HepG2 (cell line): ENCODE measurements around the gene ATP6V0D1. TPM values are rescaled to one million over a fixed set of nuclear protein-coding genes. Genes with fewer than 3 reads are reported as not detected.

ENCODE experiments used
- ATF5 ChIP-seq: sonication (generic); formaldehyde crosslinking; IDR thresholded peaks from 2 replicates; pipeline ENCODE4 v1.4.0; 2020; ENCODE audit warnings: mild to moderate bottlenecking, low read depth, missing genetic modification reagents
- BCL6 ChIP-seq: IDR thresholded peaks from 2 replicates; pipeline ENCODE4 v1.6.1; 2016; ENCODE audit warnings: missing genetic modification reagents, missing compliant biosample characterization
- GABPB1 ChIP-seq: IDR thresholded peaks from 2 replicates; pipeline ENCODE4 v1.6.1; 2016; ENCODE audit warnings: mild to moderate bottlenecking, missing genetic modification reagents, moderate library complexity, missing compliant biosample characterization
- HIVEP1 ChIP-seq: sonication (generic); formaldehyde crosslinking; IDR thresholded peaks from 2 replicates; pipeline ENCODE4 v1.4.0; 2020; ENCODE audit warnings: mild to moderate bottlenecking, missing genetic modification reagents
- HNRNPLL ChIP-seq: fragments of 200-400 bp; formaldehyde crosslinking; IDR thresholded peaks from 2 replicates; pipeline ENCODE4 v1.6.1; 2017; ENCODE audit warnings: mild to moderate bottlenecking, low read depth, low read length; ENCODE audit not compliant: poor library complexity, severe bottlenecking
- HOXA3 ChIP-seq: sonication (generic); formaldehyde crosslinking; IDR thresholded peaks from 2 replicates; pipeline ENCODE4 v1.5.0; 2020; ENCODE audit warnings: missing genetic modification reagents
- IKZF4 ChIP-seq: sonication (generic); formaldehyde crosslinking; IDR thresholded peaks from 2 replicates; pipeline ENCODE4 v1.5.1; 2020; ENCODE audit warnings: borderline replicate concordance, mild to moderate bottlenecking, low read depth, missing genetic modification reagents; ENCODE audit errors: not compliant biosample characterization
- KLF11 ChIP-seq: IDR thresholded peaks from 2 replicates; pipeline ENCODE4 v1.6.1; 2016; ENCODE audit warnings: missing compliant biosample characterization
- KLF12 ChIP-seq: sonication (generic); formaldehyde crosslinking; IDR thresholded peaks from 2 replicates; pipeline ENCODE4 v1.4.0; 2020; ENCODE audit warnings: missing genetic modification reagents, borderline replicate concordance
- POLR2A ChIP-seq, 2 experiments: IDR thresholded peaks; 2 replicates each; pipeline ENCODE4 v1.6.1; 2011; ENCODE audit warnings: low read depth in 2 of 2, low read length in 2 of 2, mild to moderate bottlenecking in 1 of 2, moderate library complexity in 1 of 2; ENCODE audit not compliant: insufficient read depth in 1 of 2
- RBM22 ChIP-seq: fragments of 200-400 bp; formaldehyde crosslinking; optimal IDR thresholded peaks from 2 replicates; pipeline ENCODE3; 2017; ENCODE audit warnings: mild to moderate bottlenecking, low read length, moderate library complexity
- SKI ChIP-seq: fragments of 450-650 bp; IDR thresholded peaks from one replicate; pipeline ENCODE4 v1.6.1; 2018; ENCODE audit warnings: mild to moderate bottlenecking; ENCODE audit not compliant: partially characterized antibody
- SOX13 ChIP-seq, 3 experiments: fragments of 450-650 bp in 1 of 3; sonication (generic) in 1 of 3; formaldehyde crosslinking in 1 of 3; IDR thresholded peaks in 2 of 3; conservative IDR thresholded peaks in 1 of 3; 2 replicates each; pipeline versions ENCODE4 v1.5.0 to v1.6.1; 2016 to 2020; ENCODE audit warnings: antibody characterized with exemption in 1 of 3, mild to moderate bottlenecking in 1 of 3, missing compliant biosample characterization in 1 of 3, missing genetic modification reagents in 1 of 3, moderate library complexity in 1 of 3
- SP1 ChIP-seq, 2 experiments: fragments of 450-650 bp in 1 of 2; sonication (generic) in 1 of 2; formaldehyde crosslinking in 1 of 2; IDR thresholded peaks; 2 replicates each; pipeline versions ENCODE4 v1.4.0 to v1.6.1; 2016 to 2020; ENCODE audit warnings: missing genetic modification reagents in 1 of 2
- ZNF383 ChIP-seq: sonication (generic); formaldehyde crosslinking; IDR thresholded peaks from 2 replicates; pipeline ENCODE4 v1.4.0; 2020; ENCODE audit warnings: missing genetic modification reagents, mild to moderate bottlenecking, borderline replicate concordance
- ZNF777 ChIP-seq: sonication (generic); formaldehyde crosslinking; IDR thresholded peaks from 2 replicates; pipeline ENCODE4 v1.4.0; 2020; ENCODE audit warnings: missing genetic modification reagents
- ZNF788 ChIP-seq: sonication (generic); formaldehyde crosslinking; IDR thresholded peaks from 2 replicates; pipeline ENCODE4 v1.5.0; 2020; ENCODE audit warnings: mild to moderate bottlenecking, missing genetic modification reagents, borderline replicate concordance
- polyA plus RNA-seq, 8 experiments: library from polyadenylated mRNA; depleted of rRNA in 3 of 8; stranded (reverse) in 7 of 8; unstranded in 1 of 8; fragments of >200 nt; fragmentation: Illumina TruSeq in 4 of 8; extraction: Trizol in 4 of 8; gene quantifications; 2 replicates each; pipeline versions ENCODE4 v1.2.1 to v1.2.3, GENCODE V29; 2011 to 2016; ENCODE audit warnings: low read depth in 4 of 8, missing spikeins in 1 of 8, mixed read lengths in 1 of 8; ENCODE audit not compliant: insufficient read depth in 1 of 8
- total RNA-seq, 5 experiments: library from RNA; depleted of rRNA; stranded (reverse); fragments of >200 nt; fragmentation: Illumina TruSeq; extraction: Trizol; gene quantifications; 2 replicates each; pipeline ENCODE4 v1.2.3, GENCODE V29; 2016; ENCODE audit warnings: low read depth in 1 of 5
- TF ChIP-seq, protein P1 (sequence below): sonication (generic); formaldehyde crosslinking; IDR thresholded peaks from 2 replicates; pipeline ENCODE4 v1.4.0; 2020; ENCODE audit warnings: missing genetic modification reagents, borderline replicate concordance
- TF ChIP-seq, protein P2 (sequence below): IDR thresholded peaks from 2 replicates; pipeline ENCODE4 v1.6.1; 2016; ENCODE audit warnings: mild to moderate bottlenecking
- TF ChIP-seq, protein P3 (sequence below): sonication (generic); formaldehyde crosslinking; conservative IDR thresholded peaks from 2 replicates; pipeline ENCODE4 v1.4.0; 2020; ENCODE audit warnings: mild to moderate bottlenecking, missing genetic modification reagents, moderate library complexity

The ATP6V0D1 gene
- total and polyA plus RNA-seq, 2 of the 13 experiments (the other 11 are each of a cell fraction or from before 2014, with no cell fraction given), result 51.1 to 61.3 TPM

DNA sequence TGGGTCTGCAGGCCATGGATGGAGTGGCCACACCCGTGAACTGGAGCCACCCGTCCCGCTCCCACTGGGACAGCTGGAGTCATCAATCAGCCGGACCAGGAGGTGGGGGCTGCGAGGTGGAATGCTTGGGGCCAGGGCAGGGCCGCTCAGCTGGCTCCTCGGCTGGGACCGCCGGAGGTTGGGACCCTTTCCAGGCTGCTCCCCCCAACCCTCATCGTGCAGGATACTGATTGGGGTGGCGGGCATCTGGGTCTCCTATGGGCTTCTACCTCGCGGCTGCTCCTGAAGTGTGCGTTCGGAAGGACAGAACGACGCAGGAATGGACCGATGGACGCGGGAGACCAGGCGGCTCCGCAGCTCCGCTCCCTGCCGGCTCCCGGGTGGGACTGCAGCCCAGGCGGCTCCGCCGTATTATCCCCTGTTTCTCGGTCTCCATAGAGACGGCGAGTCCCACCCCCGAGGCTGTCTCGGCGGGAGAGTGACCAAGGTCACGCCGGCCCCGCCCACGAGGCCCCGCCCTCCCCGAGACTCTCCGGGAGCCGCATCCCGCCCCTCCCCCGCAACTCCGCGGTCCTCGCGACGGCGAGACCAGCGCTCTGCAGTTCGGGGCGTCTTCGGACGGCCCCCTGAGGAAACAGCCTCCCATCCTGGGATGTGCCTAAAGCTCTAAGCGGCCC, 87.7 kb downstream of the ATP6V0D1 start, which contains the start of gene TPPP3 (continued):
- TF ChIP-seq, protein P1, sequence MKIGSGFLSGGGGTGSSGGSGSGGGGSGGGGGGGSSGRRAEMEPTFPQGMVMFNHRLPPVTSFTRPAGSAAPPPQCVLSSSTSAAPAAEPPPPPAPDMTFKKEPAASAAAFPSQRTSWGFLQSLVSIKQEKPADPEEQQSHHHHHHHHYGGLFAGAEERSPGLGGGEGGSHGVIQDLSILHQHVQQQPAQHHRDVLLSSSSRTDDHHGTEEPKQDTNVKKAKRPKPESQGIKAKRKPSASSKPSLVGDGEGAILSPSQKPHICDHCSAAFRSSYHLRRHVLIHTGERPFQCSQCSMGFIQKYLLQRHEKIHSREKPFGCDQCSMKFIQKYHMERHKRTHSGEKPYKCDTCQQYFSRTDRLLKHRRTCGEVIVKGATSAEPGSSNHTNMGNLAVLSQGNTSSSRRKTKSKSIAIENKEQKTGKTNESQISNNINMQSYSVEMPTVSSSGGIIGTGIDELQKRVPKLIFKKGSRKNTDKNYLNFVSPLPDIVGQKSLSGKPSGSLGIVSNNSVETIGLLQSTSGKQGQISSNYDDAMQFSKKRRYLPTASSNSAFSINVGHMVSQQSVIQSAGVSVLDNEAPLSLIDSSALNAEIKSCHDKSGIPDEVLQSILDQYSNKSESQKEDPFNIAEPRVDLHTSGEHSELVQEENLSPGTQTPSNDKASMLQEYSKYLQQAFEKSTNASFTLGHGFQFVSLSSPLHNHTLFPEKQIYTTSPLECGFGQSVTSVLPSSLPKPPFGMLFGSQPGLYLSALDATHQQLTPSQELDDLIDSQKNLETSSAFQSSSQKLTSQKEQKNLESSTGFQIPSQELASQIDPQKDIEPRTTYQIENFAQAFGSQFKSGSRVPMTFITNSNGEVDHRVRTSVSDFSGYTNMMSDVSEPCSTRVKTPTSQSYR (CRISPR knock-in tag), result peak; percentile 58
- TF ChIP-seq, protein P2, sequence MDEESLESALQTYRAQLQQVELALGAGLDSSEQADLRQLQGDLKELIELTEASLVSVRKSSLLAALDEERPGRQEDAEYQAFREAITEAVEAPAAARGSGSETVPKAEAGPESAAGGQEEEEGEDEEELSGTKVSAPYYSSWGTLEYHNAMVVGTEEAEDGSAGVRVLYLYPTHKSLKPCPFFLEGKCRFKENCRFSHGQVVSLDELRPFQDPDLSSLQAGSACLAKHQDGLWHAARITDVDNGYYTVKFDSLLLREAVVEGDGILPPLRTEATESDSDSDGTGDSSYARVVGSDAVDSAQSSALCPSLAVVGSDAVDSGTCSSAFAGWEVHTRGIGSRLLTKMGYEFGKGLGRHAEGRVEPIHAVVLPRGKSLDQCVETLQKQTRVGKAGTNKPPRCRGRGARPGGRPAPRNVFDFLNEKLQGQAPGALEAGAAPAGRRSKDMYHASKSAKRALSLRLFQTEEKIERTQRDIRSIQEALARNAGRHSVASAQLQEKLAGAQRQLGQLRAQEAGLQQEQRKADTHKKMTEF (CRISPR knock-in tag), result peak; percentile 34; the same call in 1 of the 2 replicates
- 0 out of 2 replicates have a peak, but pooled peaks have one; percentile 66 for TF ChIP-seq ZNF383 (CRISPR knock-in tag)
- TF ChIP-seq BCL6 (CRISPR knock-in tag), result 0 out of 2 replicates have a peak, but pooled peaks have one; percentile 6
- TF ChIP-seq ZNF777 (CRISPR knock-in tag), result peak; percentile 35; the same call in 1 of the 2 replicates
- TF ChIP-seq ZNF788, result peak; percentile 12; the same call in 1 of the 2 replicates
- no peak for TF ChIP-seq ATF5 (CRISPR knock-in tag)
- TF ChIP-seq KLF11 (CRISPR knock-in tag), result no peak
- TF ChIP-seq RBM22, result no peak
- peak; percentile 23 for TF ChIP-seq SKI
- no peak for TF ChIP-seq HIVEP1
- TF ChIP-seq HNRNPLL, result peak; percentile 37
- TF ChIP-seq, protein P3, sequence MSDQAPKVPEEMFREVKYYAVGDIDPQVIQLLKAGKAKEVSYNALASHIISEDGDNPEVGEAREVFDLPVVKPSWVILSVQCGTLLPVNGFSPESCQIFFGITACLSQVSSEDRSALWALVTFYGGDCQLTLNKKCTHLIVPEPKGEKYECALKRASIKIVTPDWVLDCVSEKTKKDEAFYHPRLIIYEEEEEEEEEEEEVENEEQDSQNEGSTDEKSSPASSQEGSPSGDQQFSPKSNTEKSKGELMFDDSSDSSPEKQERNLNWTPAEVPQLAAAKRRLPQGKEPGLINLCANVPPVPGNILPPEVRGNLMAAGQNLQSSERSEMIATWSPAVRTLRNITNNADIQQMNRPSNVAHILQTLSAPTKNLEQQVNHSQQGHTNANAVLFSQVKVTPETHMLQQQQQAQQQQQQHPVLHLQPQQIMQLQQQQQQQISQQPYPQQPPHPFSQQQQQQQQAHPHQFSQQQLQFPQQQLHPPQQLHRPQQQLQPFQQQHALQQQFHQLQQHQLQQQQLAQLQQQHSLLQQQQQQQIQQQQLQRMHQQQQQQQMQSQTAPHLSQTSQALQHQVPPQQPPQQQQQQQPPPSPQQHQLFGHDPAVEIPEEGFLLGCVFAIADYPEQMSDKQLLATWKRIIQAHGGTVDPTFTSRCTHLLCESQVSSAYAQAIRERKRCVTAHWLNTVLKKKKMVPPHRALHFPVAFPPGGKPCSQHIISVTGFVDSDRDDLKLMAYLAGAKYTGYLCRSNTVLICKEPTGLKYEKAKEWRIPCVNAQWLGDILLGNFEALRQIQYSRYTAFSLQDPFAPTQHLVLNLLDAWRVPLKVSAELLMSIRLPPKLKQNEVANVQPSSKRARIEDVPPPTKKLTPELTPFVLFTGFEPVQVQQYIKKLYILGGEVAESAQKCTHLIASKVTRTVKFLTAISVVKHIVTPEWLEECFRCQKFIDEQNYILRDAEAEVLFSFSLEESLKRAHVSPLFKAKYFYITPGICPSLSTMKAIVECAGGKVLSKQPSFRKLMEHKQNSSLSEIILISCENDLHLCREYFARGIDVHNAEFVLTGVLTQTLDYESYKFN (CRISPR knock-in tag), result no peak
- no peak for TF ChIP-seq IKZF4 (CRISPR knock-in tag)
- TF ChIP-seq POLR2A (IDR thresholded peaks at IDR 0.05; ENCODE audit: insufficient read depth in 1 of 2, low read depth in 2 of 2, low read length in 2 of 2), result peak in 1 of 2 experiments; percentile 24; a peak in 1 of 4 replicates
- TF ChIP-seq GABPB1 (CRISPR knock-in tag), result peak; percentile 44; the same call in 1 of the 2 replicates
- TF ChIP-seq SP1 (IDR thresholded peaks at IDR 0.05), result no peak
- TF ChIP-seq SP1 (CRISPR knock-in tag; IDR thresholded peaks at IDR 0.05), result peak; percentile 65; the same call in 1 of the 2 replicates
- no peak for TF ChIP-seq SOX13 (IDR thresholded peaks at IDR 0.05)
- peak in 1 of 2 experiments; percentile 31; a peak in 1 of 4 replicates for TF ChIP-seq SOX13 (CRISPR knock-in tag; conservative IDR thresholded peaks at IDR 0.05 in 1 of 2, IDR thresholded peaks at IDR 0.05 in 1 of 2)
- 0 out of 2 replicates have a peak, but pooled peaks have one; percentile 19 for TF ChIP-seq HOXA3 (CRISPR knock-in tag)
- no peak for TF ChIP-seq KLF12 (CRISPR knock-in tag)
